Endothelial cell of umbilical vein (primary cell): ENCODE measurements around the gene LRAT.

ENCODE experiments used
- CTCF ChIP-seq, 2 donors: IDR thresholded peaks; 1 replicate in 1 of 2; 2 replicates in 1 of 2; pipeline ENCODE4 v1.5.1; 2011; ENCODE audit warnings: low read length in 2 of 2, mild to moderate bottlenecking in 2 of 2, moderate library complexity in 2 of 2, control low read depth in 1 of 2, inconsistent platforms in 1 of 2, low read depth in 1 of 2; ENCODE audit not compliant: insufficient read depth in 1 of 2; ENCODE audit errors: extremely low read depth in 1 of 2
- POLR2AphosphoS5 ChIP-seq: IDR thresholded peaks from 2 replicates; pipeline ENCODE4 v1.6.1; 2012; ENCODE audit warnings: low read depth, mild to moderate bottlenecking, control low read depth, low read length, moderate library complexity; ENCODE audit not compliant: insufficient read depth

- no peak for TF ChIP-seq POLR2AphosphoS5
- TF ChIP-seq CTCF (IDR thresholded peaks at IDR 0.05; ENCODE audit: extremely low read depth in 1 of 2, insufficient read depth in 1 of 2, low read depth in 1 of 2, low read length in 2 of 2): no peak
These were observed 32.3 kb upstream of the LRAT start for GRCh38 chr4:154711522-154711921.
